Measurements from ENCODE around the gene CUEDC2. TPM values are rescaled to one million over a fixed set of nuclear protein-coding genes. Genes with fewer than 3 reads are reported as not detected.

The CUEDC2 gene
- total and polyA plus RNA-seq, 2 donors (not counting 1 experiment from before 2014, with no cell fraction given), result 60.8 to 62.3 TPM

GRCh38 chr10:102382871-102383270 lies 49.5 kb downstream of the CUEDC2 start:
- no peak overlapping the region for H3K27ac ChIP-seq (ENCODE audit: insufficient read depth, low read length)
- no peak for DNase-seq (ENCODE audit: low read depth in 2 of 2)
- H3K4me2 ChIP-seq (ENCODE audit: extremely low read depth, insufficient read depth, low read length), result no peak overlapping the region
- H3K4me3 ChIP-seq (replicated peaks in 1 of 4; ENCODE audit: control extremely low read depth in 1 of 4, insufficient read depth in 1 of 4, low read depth in 3 of 4, low read length in 4 of 4), result no peak overlapping the region
- H3K79me2 ChIP-seq (ENCODE audit: control insufficient read depth, insufficient read depth, low read length), result no peaks in the 10 kb centered on the region
- no peaks in the 10 kb centered on the region for H4K20me1 ChIP-seq (ENCODE audit: control insufficient read depth, extremely low read depth, insufficient read depth, low read length)
- no peaks in the 10 kb centered on the region for H3K27me3 ChIP-seq (ENCODE audit: control insufficient read depth, insufficient read depth, low read length)
- H2AFZ ChIP-seq (ENCODE audit: low read length), result no peak overlapping the region
- H3K4me1 ChIP-seq (ENCODE audit: control insufficient read depth, extremely low read depth, insufficient read depth, low read length), result no peaks in the 10 kb centered on the region
- H3K9me3 ChIP-seq (ENCODE audit: control insufficient read depth, insufficient read depth, low read depth, low read length), result no peaks in the 10 kb centered on the region
- no peak for TF ChIP-seq CTCF (conservative IDR thresholded peaks at IDR 0.05 in 1 of 2, IDR thresholded peaks at IDR 0.05 in 1 of 2; ENCODE audit: low read depth in 1 of 2, low read length in 2 of 2)
- no peak for TF ChIP-seq EZH2 (IDR thresholded peaks at IDR 0.05; ENCODE audit: low read length, missing control alignments)
- peaks cover 20% of the 10 kb centered on the region for H3K36me3 ChIP-seq (ENCODE audit: control insufficient read depth, insufficient read depth, low read length)
- no peak overlapping the region for H3K9ac ChIP-seq (ENCODE audit: insufficient read depth, low read length)

- TF ChIP-seq EZH2 (IDR thresholded peaks at IDR 0.05; ENCODE audit: low read length, missing control alignments) (no peak), CTCF (conservative IDR thresholded peaks at IDR 0.05 in 1 of 2, IDR thresholded peaks at IDR 0.05 in 1 of 2; ENCODE audit: low read depth in 1 of 2, low read length in 2 of 2) (no peak)
- Histone ChIP-seq H4K20me1 (ENCODE audit: control insufficient read depth, extremely low read depth, insufficient read depth, low read length) (no peaks in the 10 kb centered on the region), H3K9me3 (ENCODE audit: control insufficient read depth, insufficient read depth, low read depth, low read length) (no peaks in the 10 kb centered on the region), H3K36me3 (ENCODE audit: control insufficient read depth, insufficient read depth, low read length) (peaks cover 20% of the 10 kb centered on the region), H3K4me2 (ENCODE audit: extremely low read depth, insufficient read depth, low read length) (no peak overlapping the region), H3K4me3 (replicated peaks in 1 of 4; ENCODE audit: control extremely low read depth in 1 of 4, insufficient read depth in 1 of 4, low read depth in 3 of 4, low read length in 4 of 4) (no peak overlapping the region), H3K79me2 (ENCODE audit: control insufficient read depth, insufficient read depth, low read length) (no peaks in the 10 kb centered on the region), H3K9ac (ENCODE audit: insufficient read depth, low read length) (no peak overlapping the region), H3K27ac (ENCODE audit: insufficient read depth, low read length) (no peak overlapping the region), H2AFZ (ENCODE audit: low read length) (no peak overlapping the region), H3K27me3 (ENCODE audit: control insufficient read depth, insufficient read depth, low read length) (no peaks in the 10 kb centered on the region), H3K4me1 (ENCODE audit: control insufficient read depth, extremely low read depth, insufficient read depth, low read length) (no peaks in the 10 kb centered on the region)
- no peak for DNase-seq (ENCODE audit: low read depth in 2 of 2)
Observed at GRCh38 chr10:102381983-102382382, 50.4 kb downstream of the CUEDC2 start.

GRCh38 chr10:102379383-102379782 lies 53.0 kb downstream of the CUEDC2 start:
- H3K9ac ChIP-seq (ENCODE audit: insufficient read depth, low read length), result no peak overlapping the region
- H2AFZ ChIP-seq (ENCODE audit: low read length), result no peak overlapping the region
- DNase-seq (ENCODE audit: low read depth in 2 of 2), result no peak
- no peaks in the 10 kb centered on the region for H3K9me3 ChIP-seq (ENCODE audit: control insufficient read depth, insufficient read depth, low read depth, low read length)
- no peaks in the 10 kb centered on the region for H3K27me3 ChIP-seq (ENCODE audit: control insufficient read depth, insufficient read depth, low read length)
- no peaks in the 10 kb centered on the region for H3K4me1 ChIP-seq (ENCODE audit: control insufficient read depth, extremely low read depth, insufficient read depth, low read length)
- no peak overlapping the region for H3K4me3 ChIP-seq (replicated peaks in 1 of 4; ENCODE audit: control extremely low read depth in 1 of 4, insufficient read depth in 1 of 4, low read depth in 3 of 4, low read length in 4 of 4)
- no peak overlapping the region for H3K4me2 ChIP-seq (ENCODE audit: extremely low read depth, insufficient read depth, low read length)
- peaks cover 31% of the 10 kb centered on the region for H3K36me3 ChIP-seq (ENCODE audit: control insufficient read depth, insufficient read depth, low read length)
- H4K20me1 ChIP-seq (ENCODE audit: control insufficient read depth, extremely low read depth, insufficient read depth, low read length), result no peaks in the 10 kb centered on the region
- TF ChIP-seq EZH2 (IDR thresholded peaks at IDR 0.05; ENCODE audit: low read length, missing control alignments) (no peak), CTCF (conservative IDR thresholded peaks at IDR 0.05 in 1 of 2, IDR thresholded peaks at IDR 0.05 in 1 of 2; ENCODE audit: low read depth in 1 of 2, low read length in 2 of 2) (no peak)
- H3K27ac ChIP-seq (ENCODE audit: insufficient read depth, low read length), result no peak overlapping the region
- no peaks in the 10 kb centered on the region for H3K79me2 ChIP-seq (ENCODE audit: control insufficient read depth, insufficient read depth, low read length)

Measured in fibroblast of lung (primary cell).